Uterus (tissue), 2 donors: Measurements from ENCODE around the gene INMT.

Experiments
- CTCF ChIP-seq, 4 experiments: fragments of 200-600 bp in 2 of 4; fragments of 450-650 bp in 2 of 4; sonication (generic) in 2 of 4; IDR thresholded peaks; one replicate each; pipeline ENCODE4 v1.5.1; 2016 to 2019; ENCODE audit warnings: antibody characterized with exemption in 4 of 4, mild to moderate bottlenecking in 2 of 4, moderate library complexity in 1 of 4
- POLR2A ChIP-seq, 2 donors: fragments of 450-650 bp; IDR thresholded peaks; one replicate each; pipeline ENCODE4 v1.6.1; 2016; ENCODE audit warnings: antibody characterized with exemption in 2 of 2, mild to moderate bottlenecking in 1 of 2, moderate library complexity in 1 of 2

GRCh38 chr7:30741289-30741688 is 10.6 kb upstream of the INMT start:
- no peak for TF ChIP-seq CTCF (IDR thresholded peaks at IDR 0.05)
- no peak for TF ChIP-seq POLR2A (IDR thresholded peaks at IDR 0.05)
